Stimulated activated naive CD8-positive, alpha-beta T cell treated with anti-CD3 and anti-CD28 coated beads, Interleukin-15, amount 100 ng/mL, for 72 hours (primary cell): Measurements from ENCODE around the gene BTG4.

Experiments
- ATAC-seq: fragments of 150-1000 bp; cut with Tn5 transposase; 2 replicates; pipeline ENCODE4 v1.10.0; 2021; ENCODE audit warnings: mild to moderate bottlenecking, moderate library complexity
- DNase-seq, 2 donors: peaks; one replicate each; pipeline ENCODE4 v3.0.0; 2021 to 2022
- H3K27ac Mint-ChIP-seq, 2 donors: one replicate each; pipeline ENCODE4 v1.8.0; 2022; ENCODE audit warnings: mild to moderate bottlenecking in 2 of 2, mixed read lengths in 2 of 2, moderate library complexity in 2 of 2
- H3K27me3 Mint-ChIP-seq: one replicate; pipeline ENCODE4 v1.8.0; 2022; ENCODE audit warnings: mixed read lengths
- H3K4me1 Mint-ChIP-seq: one replicate; pipeline ENCODE4 v1.8.0; 2022; ENCODE audit warnings: mild to moderate bottlenecking, mixed read lengths
- H3K4me3 Mint-ChIP-seq, 2 donors: one replicate each; pipeline ENCODE4 v1.8.0; 2022; ENCODE audit warnings: mild to moderate bottlenecking in 2 of 2, mixed read lengths in 2 of 2, moderate library complexity in 1 of 2
- H3K9me3 Mint-ChIP-seq, 2 donors: one replicate each; pipeline ENCODE4 v1.8.0; 2022; ENCODE audit warnings: mixed read lengths in 2 of 2

Gene BTG4

DNA sequence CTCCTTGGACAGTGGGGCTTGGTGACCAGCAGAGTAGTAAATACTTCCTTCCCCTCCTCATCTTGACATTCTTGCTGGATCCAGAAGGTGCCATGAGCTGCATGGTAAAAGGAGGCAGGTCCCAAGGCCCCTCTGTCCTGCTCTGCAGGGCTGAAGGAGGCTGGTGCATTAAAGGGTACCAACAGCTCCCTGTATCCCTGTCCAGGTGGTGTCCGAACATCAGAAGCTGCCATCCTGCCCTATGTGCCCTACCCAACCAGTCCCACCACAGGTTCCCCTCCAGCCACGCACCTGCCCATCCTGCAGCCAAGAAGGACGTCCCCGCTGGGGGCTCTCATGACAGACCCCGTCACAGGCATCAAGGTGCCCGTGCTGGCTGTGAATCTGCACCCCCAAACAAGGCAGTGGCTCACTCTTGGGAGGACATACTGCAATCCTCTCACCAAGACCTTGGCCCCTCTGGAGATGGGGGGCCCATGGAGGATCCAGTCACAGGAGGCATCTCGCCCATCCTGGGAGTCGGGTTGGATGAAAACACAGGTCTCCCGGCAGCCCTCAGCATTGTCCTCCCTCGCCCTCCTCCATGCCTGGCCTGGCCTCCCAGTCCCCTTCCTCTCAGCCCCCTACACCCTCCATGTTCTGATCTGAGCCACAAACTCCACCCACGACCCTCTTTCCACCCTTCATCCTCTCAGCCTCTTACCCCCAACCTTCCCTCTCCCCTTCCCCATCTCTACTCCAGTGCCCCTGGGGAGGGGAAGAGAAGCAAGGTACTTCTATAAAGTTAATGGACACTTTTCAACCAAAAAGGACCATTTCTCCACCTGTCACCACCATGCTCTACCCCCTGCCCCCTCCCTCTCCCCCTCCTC, 55.1 kb downstream of the BTG4 start:
- Mint-ChIP-seq H3K27ac (peak overlapping the region; percentile 17 to 90), H3K9me3 (no peaks in the 10 kb centered on the region), H3K27me3 (peaks cover 41% of the 10 kb centered on the region), H3K4me3 (no peak overlapping the region), H3K4me1 (peaks cover 28% of the 10 kb centered on the region)
- ATAC-seq = no peak
- DNase-seq = no peak

DNA sequence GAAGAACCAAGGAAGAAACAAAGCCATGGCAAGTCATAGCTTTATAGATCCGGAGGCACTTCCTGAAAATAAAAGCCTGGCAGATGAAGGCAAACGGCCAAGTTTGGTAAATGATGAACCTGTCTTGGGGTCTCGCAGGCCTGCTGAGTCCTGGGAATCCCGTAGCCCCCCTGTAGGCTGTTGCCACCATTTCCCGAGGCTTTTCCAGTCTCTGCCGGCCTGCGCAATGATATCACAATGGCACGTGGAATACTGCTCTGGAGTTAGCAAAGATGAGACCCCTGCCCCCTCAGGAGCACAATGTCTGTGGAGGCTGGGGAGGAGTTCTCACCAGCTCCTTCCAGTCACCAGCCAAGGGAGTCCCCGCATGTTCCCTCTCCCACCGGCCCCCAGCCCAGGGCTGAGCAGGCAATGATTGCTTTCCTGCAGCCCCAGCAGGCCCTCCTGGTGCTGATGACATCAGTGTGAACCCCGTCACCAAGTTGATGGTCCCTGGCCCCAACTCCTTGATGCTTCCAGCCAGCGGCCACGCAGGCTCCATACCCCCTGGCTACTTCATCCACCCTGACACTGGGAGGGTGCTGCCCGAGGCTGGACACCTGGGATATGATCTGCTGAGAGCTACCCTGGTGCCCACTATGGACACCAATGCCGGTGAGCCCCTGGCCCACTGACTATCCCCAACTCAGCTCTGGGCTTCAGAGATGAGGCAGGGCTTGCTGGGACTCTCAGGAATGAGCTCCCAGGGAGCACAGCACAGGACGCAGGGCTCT, 55.9 kb downstream of the BTG4 start:
- Mint-ChIP-seq H3K4me1 (peaks cover 27% of the 10 kb centered on the region), H3K27ac (no peak overlapping the region), H3K27me3 (peaks cover 39% of the 10 kb centered on the region), H3K4me3 (no peak overlapping the region), H3K9me3 (no peaks in the 10 kb centered on the region)
- no peak for ATAC-seq
- no peak for DNase-seq

DNA sequence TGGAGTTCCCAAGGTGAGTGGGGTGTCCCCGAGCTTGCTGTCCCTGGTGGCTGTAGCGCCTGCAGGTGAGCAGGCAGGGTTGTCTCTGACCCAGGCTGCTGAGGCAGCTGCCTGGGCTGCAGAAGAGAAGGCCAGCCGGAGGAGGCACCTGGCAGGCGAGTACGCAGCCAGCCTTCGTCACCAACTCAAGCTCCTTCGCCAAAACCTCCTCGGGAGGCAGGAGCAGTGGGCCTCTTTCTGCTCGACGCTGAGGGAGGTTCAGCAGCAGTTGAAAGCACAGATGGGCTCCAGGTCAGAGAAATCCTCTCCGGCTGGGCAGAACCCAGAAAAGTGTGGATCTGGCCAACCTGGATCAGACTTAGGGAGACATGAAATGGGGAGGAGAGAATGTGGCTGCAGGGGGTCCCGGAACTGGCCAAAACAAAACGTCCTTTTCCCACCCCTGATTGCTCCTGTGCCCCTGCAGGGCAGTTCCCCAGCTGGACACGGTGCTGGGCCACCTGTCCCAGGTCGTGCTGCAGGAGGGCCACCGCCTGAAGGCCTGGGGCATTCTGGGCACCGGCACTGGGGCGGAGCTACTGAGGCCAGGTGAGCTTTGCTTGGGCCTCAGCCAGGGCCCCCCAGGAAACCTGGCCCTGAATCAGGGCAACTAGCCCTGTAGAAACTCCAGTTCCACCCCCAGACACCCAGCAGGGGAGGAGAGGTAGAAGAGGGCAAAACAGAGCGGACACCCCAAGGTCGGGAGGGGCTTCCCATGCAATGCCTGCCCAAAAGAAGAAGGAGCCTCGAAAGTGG, 56.7 kb downstream of the BTG4 start:
- ATAC-seq (no peak), DNase-seq (no peak)
- H3K9me3 Mint-ChIP-seq = no peaks in the 10 kb centered on the region
- peak overlapping the region in 1 of 2 donors; percentile 11 for H3K27ac Mint-ChIP-seq
- H3K4me1 Mint-ChIP-seq = peaks cover 19% of the 10 kb centered on the region
- H3K4me3 Mint-ChIP-seq = peak overlapping the region in 1 of 2 donors; percentile 38
- peaks cover 31% of the 10 kb centered on the region for H3K27me3 Mint-ChIP-seq

DNA sequence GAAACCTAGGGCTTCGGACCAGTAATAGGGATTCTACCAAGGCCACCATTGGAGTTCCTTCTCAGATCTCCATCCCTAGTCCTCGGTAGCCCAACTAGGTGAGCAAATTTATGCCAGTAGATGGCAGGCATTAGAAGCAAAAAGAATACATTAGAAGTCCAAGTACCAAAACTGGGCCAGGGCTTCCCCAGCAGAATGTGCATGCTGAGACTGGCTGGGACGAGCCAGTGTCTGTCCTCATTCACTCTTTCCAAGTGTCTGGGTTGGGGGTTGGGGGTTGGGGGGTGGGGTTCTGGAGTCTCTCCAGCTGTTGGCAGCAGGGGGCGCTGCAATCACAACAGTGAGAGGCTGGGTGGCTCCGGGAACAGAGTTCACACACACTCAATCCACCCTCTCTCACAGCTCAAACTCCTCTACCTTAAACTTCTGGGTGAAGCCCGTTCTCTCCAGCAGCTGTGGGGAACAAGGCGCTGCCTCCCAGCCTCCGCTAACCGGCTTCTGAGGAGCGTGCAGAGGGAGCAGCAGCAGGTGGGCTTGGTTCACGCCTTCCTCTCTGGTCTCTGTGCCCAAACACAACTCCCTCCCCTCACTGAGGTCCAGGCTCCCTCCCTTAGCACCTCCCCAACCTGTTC, 57.5 kb downstream of the BTG4 start:
- peaks cover 14% of the 10 kb centered on the region for H3K4me1 Mint-ChIP-seq
- H3K9me3 Mint-ChIP-seq = no peaks in the 10 kb centered on the region
- peak overlapping the region in 1 of 2 donors; percentile 27 for H3K27ac Mint-ChIP-seq
- H3K4me3 Mint-ChIP-seq = no peak overlapping the region
- peaks cover 23% of the 10 kb centered on the region for H3K27me3 Mint-ChIP-seq
- DNase-seq (peak; percentile 72 to 75), ATAC-seq (peak; percentile 87)

DNA sequence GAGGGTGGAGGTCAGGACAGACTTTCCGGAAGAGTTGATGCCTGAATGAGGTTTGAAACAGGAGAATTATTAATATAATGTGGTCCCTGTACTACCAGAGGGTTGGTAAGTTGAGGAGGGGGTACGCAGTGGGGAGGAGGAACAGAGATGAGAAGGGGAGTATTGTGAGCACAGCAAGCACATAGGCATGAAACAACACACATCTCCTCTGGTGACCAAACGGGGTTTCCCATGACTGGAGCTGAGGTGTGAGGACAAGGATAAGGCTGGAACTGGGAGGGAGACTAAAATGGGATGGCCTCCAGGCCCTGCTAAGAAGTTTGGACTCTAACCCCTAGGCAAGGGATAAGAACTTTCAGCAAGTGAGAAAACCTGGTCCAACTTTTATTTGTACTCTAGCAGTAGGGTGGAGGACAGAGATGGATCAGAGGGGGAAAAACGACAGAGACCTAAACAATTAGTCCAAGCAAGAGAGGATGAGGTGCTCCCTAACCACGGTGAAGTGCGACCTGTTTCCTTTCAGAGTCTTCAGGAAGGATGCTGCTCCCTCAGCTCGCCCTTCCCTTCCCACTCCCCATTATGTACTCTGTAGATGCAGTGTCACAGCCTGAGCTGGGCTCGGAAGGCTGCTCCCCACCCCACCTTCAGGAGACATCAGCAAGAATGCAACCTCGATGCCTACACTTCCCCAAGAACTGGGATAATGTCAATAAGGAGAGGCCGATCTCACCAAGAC, 59.2 kb downstream of the BTG4 start:
- no peak overlapping the region for H3K27ac Mint-ChIP-seq
- H3K4me1 Mint-ChIP-seq = peaks cover 14% of the 10 kb centered on the region
- no peaks in the 10 kb centered on the region for H3K9me3 Mint-ChIP-seq
- H3K4me3 Mint-ChIP-seq = no peak overlapping the region
- ATAC-seq (no peak), DNase-seq (no peak)
- peaks cover 17% of the 10 kb centered on the region for H3K27me3 Mint-ChIP-seq

DNA sequence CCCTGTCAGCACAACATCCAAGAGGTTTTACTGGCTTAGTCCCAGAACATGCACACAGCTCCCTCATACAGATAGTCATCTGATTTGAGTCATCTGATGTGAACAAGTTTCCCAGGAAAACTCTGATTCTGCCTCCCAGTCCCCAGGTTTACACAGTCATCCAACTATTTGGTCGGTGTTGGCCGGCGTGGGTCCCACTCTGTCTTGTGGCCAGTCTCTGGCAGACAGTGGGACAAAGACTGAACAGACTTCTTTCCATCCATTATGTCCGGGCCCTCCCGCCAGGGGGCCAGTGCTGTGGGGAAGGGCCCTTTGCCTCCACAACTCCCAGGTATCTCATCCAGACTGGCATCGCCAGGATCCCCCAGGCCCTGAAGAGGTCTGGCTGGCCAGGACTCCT, 60.0 kb downstream of the BTG4 start:
- DNase-seq = no peak
- Mint-ChIP-seq H3K9me3 (no peaks in the 10 kb centered on the region), H3K4me1 (peaks cover 15% of the 10 kb centered on the region), H3K4me3 (no peak overlapping the region), H3K27me3 (peaks cover 11% of the 10 kb centered on the region), H3K27ac (no peak overlapping the region)
- no peak for ATAC-seq

DNA sequence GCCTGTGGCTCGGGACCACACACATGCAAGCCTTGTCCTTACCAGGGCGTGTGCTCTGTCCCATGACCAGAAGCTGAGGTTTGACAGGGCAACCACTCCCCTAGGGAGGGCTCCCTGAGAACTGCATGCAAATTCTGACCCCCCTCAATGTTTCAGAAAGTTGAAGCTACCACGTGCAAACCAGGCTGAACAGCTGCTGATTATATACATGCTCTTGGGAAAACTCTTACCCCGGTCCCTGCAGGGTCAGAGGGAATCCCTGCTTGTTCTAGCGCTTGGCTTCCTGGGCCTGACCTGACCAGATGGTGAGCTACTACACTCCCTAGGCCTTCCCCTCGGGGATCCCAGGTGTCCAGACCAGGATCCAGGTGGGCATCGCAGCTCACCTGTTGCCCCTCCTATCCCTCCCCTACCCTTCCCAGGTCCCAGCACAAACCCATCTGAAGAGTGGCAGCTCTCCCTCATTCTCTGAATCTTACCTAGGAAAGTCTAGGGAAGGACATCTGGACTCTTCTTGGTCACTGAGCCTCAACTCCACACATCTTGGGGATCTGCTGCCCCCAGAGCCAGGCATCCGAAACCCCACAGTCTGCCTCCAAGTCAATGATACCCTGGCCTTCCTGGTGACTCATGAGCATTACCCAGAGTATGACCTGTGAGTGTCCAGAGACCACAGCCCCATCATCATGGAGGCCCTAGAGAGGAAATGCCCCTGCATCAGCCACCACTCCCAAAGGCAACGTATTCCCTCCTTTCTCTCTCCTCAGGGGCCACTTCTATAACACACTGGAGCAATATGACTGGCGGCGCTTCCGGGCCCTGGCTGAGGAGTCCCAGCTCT, 61.5 kb downstream of the BTG4 start:
- no peaks in the 10 kb centered on the region for H3K9me3 Mint-ChIP-seq
- peaks cover 29% of the 10 kb centered on the region for H3K4me1 Mint-ChIP-seq
- H3K27ac Mint-ChIP-seq = no peak overlapping the region
- no peaks in the 10 kb centered on the region for H3K27me3 Mint-ChIP-seq
- no peak overlapping the region for H3K4me3 Mint-ChIP-seq
- DNase-seq (no peak), ATAC-seq (no peak)

DNA sequence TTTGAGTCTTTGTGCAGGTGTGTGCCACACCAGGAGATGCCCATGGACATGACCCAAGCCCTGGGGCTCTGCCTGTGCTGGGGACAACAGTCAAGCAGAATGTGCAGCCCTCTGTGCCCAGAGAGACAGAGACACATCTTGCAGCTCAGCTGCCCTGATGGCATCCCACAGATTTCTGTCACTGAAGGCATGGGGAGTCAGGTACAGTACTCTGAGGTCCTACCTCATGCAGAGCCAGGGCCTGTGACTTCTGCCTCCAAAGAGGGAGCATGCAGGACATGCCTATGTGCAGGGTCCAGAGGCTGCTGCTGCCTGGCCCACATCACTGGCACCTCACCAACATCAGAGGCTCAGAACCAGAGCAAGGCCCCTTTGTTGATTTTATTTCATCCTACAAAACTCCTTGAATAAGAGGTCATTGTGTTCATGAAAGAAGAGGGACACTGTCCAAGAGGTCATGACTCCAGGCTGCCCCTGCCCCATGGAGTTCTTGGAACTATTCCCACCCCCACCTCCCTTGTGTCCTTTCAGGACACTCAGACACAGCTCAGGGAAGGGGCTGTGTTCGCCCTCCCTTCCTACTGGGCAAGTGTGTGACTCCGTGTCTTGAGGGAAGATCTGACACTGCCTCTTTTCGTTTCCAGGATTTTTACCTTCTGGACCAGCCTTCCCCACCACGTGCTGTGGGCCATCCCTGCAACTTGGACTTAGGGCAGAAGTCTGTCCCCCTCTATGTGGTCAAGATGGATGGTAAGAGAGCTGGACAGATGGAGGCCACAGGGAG, 62.3 kb downstream of the BTG4 start:
- DNase-seq = no peak
- Mint-ChIP-seq H3K4me1 (peaks cover 25% of the 10 kb centered on the region), H3K4me3 (no peak overlapping the region), H3K27ac (no peak overlapping the region), H3K27me3 (no peaks in the 10 kb centered on the region), H3K9me3 (no peaks in the 10 kb centered on the region)
- ATAC-seq = no peak

DNA sequence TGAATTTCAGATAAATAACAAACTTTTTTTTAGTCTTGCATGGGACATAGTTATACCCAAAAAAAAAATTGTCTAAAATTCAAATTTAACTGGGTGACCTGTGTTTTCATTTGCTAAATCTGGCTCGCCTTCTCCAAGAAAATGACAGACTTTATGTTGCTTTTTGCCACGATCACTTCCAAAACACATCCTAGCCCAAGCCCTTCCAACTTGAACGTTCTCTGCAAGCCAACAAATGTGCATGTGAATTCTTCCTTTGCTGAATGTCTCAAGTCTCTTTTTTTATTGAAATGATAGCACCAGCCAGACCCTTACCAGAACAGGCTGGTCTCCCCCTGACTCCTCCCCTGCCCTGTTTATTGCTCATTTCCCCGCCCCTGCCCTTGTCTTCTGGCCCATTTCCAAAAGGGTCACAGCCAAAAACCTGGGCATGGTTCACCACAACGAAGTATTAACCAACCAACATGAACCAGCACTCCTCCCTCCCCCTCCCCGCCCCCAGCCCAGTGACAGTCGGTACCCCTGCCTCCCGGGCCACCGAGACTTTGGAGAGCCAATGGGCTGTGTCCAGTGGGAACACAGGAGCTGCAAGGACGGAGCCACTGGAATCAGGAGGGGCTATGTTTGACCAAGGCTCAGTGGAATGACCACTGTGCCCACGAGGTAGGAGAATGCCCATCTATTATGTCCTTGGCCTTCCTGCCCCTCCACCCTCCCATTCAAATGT, 63.2 kb downstream of the BTG4 start:
- no peak overlapping the region for H3K27ac Mint-ChIP-seq
- no peaks in the 10 kb centered on the region for H3K27me3 Mint-ChIP-seq
- peaks cover 18% of the 10 kb centered on the region for H3K4me1 Mint-ChIP-seq
- no peaks in the 10 kb centered on the region for H3K9me3 Mint-ChIP-seq
- no peak for DNase-seq
- H3K4me3 Mint-ChIP-seq = no peak overlapping the region
- ATAC-seq = no peak

DNA sequence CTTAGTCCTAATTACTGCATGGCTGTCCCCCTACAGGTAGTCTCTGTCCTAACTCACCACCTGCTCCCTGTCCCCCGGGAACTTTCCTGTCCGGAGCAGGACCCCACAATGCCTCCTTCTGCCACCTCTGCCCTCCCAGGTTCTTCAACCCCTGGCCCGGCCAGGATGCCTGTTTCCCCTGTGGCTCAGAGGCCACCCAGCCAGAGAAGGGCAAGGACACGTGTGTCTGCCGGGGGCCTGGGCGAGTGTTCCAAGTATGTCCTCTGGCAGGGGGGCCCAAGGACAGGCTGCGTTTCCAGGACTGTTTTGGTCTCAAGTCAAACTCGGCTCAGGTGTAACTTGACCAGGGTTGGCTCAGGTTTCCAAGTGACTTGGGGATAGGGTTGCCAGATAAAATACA, 63.8 kb downstream of the BTG4 start:
- no peaks in the 10 kb centered on the region for H3K9me3 Mint-ChIP-seq
- ATAC-seq (no peak), DNase-seq (no peak)
- no peak overlapping the region for H3K4me3 Mint-ChIP-seq
- peaks cover 17% of the 10 kb centered on the region for H3K4me1 Mint-ChIP-seq
- H3K27ac Mint-ChIP-seq = no peak overlapping the region
- no peaks in the 10 kb centered on the region for H3K27me3 Mint-ChIP-seq

DNA sequence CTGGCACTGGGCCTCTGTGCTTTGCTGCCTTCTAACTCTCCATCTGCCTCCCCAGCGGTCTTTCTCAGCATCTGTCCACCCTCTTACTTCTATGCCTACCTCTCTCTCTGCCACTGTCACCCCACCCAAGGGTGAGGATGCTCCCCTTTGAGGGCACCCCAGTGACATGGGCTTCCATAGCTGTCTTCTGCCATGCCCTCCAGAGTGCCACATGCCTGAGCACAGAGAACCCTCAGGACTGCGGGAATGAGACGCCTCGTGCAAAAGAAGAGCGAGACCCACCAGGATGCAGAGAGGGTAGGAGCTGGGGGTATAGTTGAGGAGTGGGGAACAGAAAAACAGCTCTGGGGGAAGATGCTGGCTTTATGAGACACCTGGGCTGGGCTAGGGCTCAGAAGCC, 64.3 kb downstream of the BTG4 start:
- Mint-ChIP-seq H3K27ac (no peak overlapping the region), H3K4me3 (no peak overlapping the region), H3K27me3 (no peaks in the 10 kb centered on the region), H3K4me1 (peaks cover 17% of the 10 kb centered on the region), H3K9me3 (no peaks in the 10 kb centered on the region)
- DNase-seq = no peak
- no peak for ATAC-seq

DNA sequence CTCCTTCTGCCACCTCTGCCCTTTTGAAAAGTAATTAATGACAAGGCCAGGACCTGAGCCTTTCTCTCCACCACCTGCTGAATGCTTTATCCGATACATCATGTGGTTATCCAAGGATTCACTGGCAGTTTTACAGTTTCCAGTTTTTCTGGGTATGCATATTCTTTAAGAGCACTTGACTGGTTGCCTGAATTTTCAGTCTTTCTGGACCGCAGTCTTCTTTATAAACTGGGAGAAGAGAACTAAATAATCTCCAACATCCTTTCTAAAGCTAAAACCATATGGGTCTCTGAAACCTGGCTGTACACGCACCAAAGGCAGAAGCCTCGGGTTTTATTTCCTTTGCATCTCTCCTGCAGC, 65.1 kb downstream of the BTG4 start:
- DNase-seq (no peak), ATAC-seq (no peak)
- Mint-ChIP-seq H3K27me3 (no peaks in the 10 kb centered on the region), H3K4me3 (no peak overlapping the region), H3K4me1 (peaks cover 17% of the 10 kb centered on the region), H3K9me3 (no peaks in the 10 kb centered on the region), H3K27ac (peak overlapping the region in 1 of 2 donors; percentile 15)
